K562 (cell line): ENCODE results near the gene TMOD3. TPM values are rescaled to one million over a fixed set of nuclear protein-coding genes. Genes with fewer than 3 reads are reported as not detected.

ENCODE experiments used
- ATAC-seq: fragments of 200-7000 bp; cut with Tn5 transposase; 3 replicates; pipeline ENCODE4 v1.9.1; 2020; ENCODE audit warnings: moderate library complexity
- BruUV-seq: library from RNA; stranded (reverse); fragments of 400-500 nt; replicated peaks from 2 replicates; lab custom pipeline; 2021; lab: Mats Ljungman, UMichigan
- CTCF ChIA-PET: fragments of 300-600 bp; formaldehyde crosslinking; extraction: SDS; loops from one replicate; lab custom pipeline; 2021; ENCODE audit warnings: low intra/inter-chr PET ratio; lab: Yijun Ruan, JAX
- POLR2A ChIA-PET: fragments of 300-600, 350-650 bp; sonication (Branson Sonifier 250); formaldehyde crosslinking; extraction: SDS; loops from one replicate; lab custom pipeline; 2021; ENCODE audit warnings: antibody characterized with exemption, inconsistent platforms; lab: Yijun Ruan, JAX
- DNase-seq, 4 experiments: peaks; one replicate each; pipeline versions ENCODE4 v3.0.0 to v3.0.0-alpha.2; 2011 to 2018; ENCODE audit warnings: low spot score in 3 of 4, mixed read lengths in 3 of 4; ENCODE audit errors: extremely low read depth in 1 of 4
- FAIRE-seq: peaks from 2 replicates; lab custom pipeline; 2011; peaks lifted over from hg19 to GRCh38; lab: Jason Lieb, UNC
- H2AFZ ChIP-seq: 2 replicates; pipeline ENCODE4 v1.6.0; 2011; ENCODE audit warnings: low read depth, low read length, control low read depth, inconsistent platforms
- H3K27ac ChIP-seq: fragments of 200-600 bp; 3 replicates; pipeline ENCODE4 v1.8.0; 2011; ENCODE audit warnings: low read depth, mild to moderate bottlenecking, control low read depth, inconsistent platforms, low read length, moderate library complexity, mixed read lengths; ENCODE audit errors: extremely low read depth
- H3K27me3 ChIP-seq, 2 experiments: fragments of 300-600 bp in 1 of 2; 2 replicates in 1 of 2; 3 replicates in 1 of 2; pipeline versions ENCODE4 v1.6.0 to v1.8.0; 2011; ENCODE audit warnings: inconsistent platforms in 2 of 2, low read length in 2 of 2, mild to moderate bottlenecking in 1 of 2, mixed read lengths in 1 of 2, moderate library complexity in 1 of 2; ENCODE audit not compliant: control insufficient read depth in 2 of 2, insufficient read depth in 2 of 2
- H3K36me3 ChIP-seq: fragments of 300-600 bp; 3 replicates; pipeline ENCODE4 v1.8.0; 2011; ENCODE audit warnings: mild to moderate bottlenecking, low read length, inconsistent platforms; ENCODE audit not compliant: control insufficient read depth, insufficient read depth
- H3K4me1 ChIP-seq, 2 experiments: fragments of 200-600 bp in 1 of 2; replicated peaks in 1 of 2; 2 replicates in 1 of 2; 3 replicates in 1 of 2; pipeline versions ENCODE4 v1.5.1 to v1.8.0; 2011; ENCODE audit warnings: inconsistent platforms in 2 of 2, low read length in 2 of 2, mild to moderate bottlenecking in 1 of 2, mixed read lengths in 1 of 2, moderate library complexity in 1 of 2; ENCODE audit not compliant: control insufficient read depth in 2 of 2, insufficient read depth in 2 of 2
- H3K4me2 ChIP-seq: 2 replicates; pipeline ENCODE4 v1.6.1; 2011; ENCODE audit warnings: low read length, control low read depth, inconsistent platforms, mixed read lengths; ENCODE audit not compliant: insufficient read depth
- H3K4me3 ChIP-seq: fragments of 200-600 bp; sonication (generic), shearing (Covaris generic); 2 replicates; pipeline ENCODE4 v1.5.1; 2016; ENCODE audit warnings: control low read depth, inconsistent platforms
- H3K79me2 ChIP-seq: fragments of 200-600 bp; 3 replicates; pipeline ENCODE4 v1.8.0; 2011; ENCODE audit warnings: low read length, inconsistent platforms; ENCODE audit not compliant: control insufficient read depth, insufficient read depth
- H3K9ac ChIP-seq, 2 experiments: 2 replicates each; pipeline versions ENCODE4 v1.6.0 to v1.6.1; 2011; ENCODE audit warnings: low read depth in 2 of 2, low read length in 2 of 2, control low read depth in 1 of 2, inconsistent platforms in 1 of 2, mild to moderate bottlenecking in 1 of 2, mixed read lengths in 1 of 2; ENCODE audit not compliant: insufficient read depth in 1 of 2
- H3K9me1 ChIP-seq: one replicate; pipeline ENCODE4 v1.6.0; 2011; ENCODE audit warnings: inconsistent platforms, mild to moderate bottlenecking, low read length, moderate library complexity; ENCODE audit not compliant: control insufficient read depth, insufficient read depth
- H3K9me3 ChIP-seq: replicated peaks from 2 replicates; pipeline ENCODE4 v1.5.1; 2011; ENCODE audit warnings: low read depth, low read length, inconsistent platforms; ENCODE audit not compliant: control insufficient read depth, insufficient read depth
- H4K20me1 ChIP-seq: replicated peaks from 2 replicates; pipeline ENCODE4 v1.6.1; 2011; ENCODE audit warnings: low read length, inconsistent platforms, mixed read lengths; ENCODE audit not compliant: control insufficient read depth, insufficient read depth
- DEAF1 ChIP-seq: fragments of 450-650 bp; formaldehyde crosslinking; IDR thresholded peaks from 2 replicates; pipeline ENCODE4 v1.4.0; 2020; ENCODE audit warnings: mild to moderate bottlenecking, moderate library complexity
- E2F3 ChIP-seq: fragments of 250-450 bp; sonication (Bioruptor Pico); IDR thresholded peaks from 2 replicates; pipeline ENCODE4 v1.4.0; 2020; ENCODE audit warnings: mild to moderate bottlenecking
- FOXK2 ChIP-seq, 2 experiments: fragments of 450-650 bp; IDR thresholded peaks in 1 of 2; conservative IDR thresholded peaks in 1 of 2; 2 replicates each; pipeline ENCODE4 v1.6.1; 2016; ENCODE audit warnings: low read depth in 2 of 2, mild to moderate bottlenecking in 1 of 2
- FOXP1 ChIP-seq: sonication (generic); formaldehyde crosslinking; IDR thresholded peaks from 2 replicates; pipeline ENCODE4 v1.8.0; 2022; ENCODE audit warnings: mild to moderate bottlenecking, missing genetic modification reagents
- HDAC6 ChIP-seq: IDR thresholded peaks from 2 replicates; pipeline ENCODE4 v1.6.1; 2012; ENCODE audit warnings: low read depth, mild to moderate bottlenecking, control low read depth, inconsistent platforms, low read length, moderate library complexity
- IRF9 ChIP-seq: fragments of 450-650 bp; IDR thresholded peaks from 2 replicates; pipeline ENCODE4 v1.6.1; 2016; ENCODE audit warnings: missing biosample characterization, missing genetic modification characterization
- JUN ChIP-seq, 2 experiments: sonication (generic) in 1 of 2; formaldehyde crosslinking in 1 of 2; IDR thresholded peaks; 2 replicates each; pipeline versions ENCODE4 v1.6.1 to v1.8.0; 2012 to 2022; ENCODE audit warnings: borderline replicate concordance in 2 of 2, mild to moderate bottlenecking in 2 of 2, improper control_type of control experiment in 1 of 2, low read depth in 1 of 2, low read length in 1 of 2, missing genetic modification reagents in 1 of 2
- KDM1A ChIP-seq, 2 experiments: fragments of 450-650 bp; IDR thresholded peaks; 2 replicates each; pipeline ENCODE4 v1.6.1; 2016; ENCODE audit warnings: mild to moderate bottlenecking in 2 of 2
- PHF21A ChIP-seq: fragments of 450-650 bp; IDR thresholded peaks from 2 replicates; pipeline ENCODE4 v1.6.1; 2017; ENCODE audit warnings: low read depth, borderline replicate concordance
- SIN3A ChIP-seq, 2 experiments: fragments of 150-350 bp in 1 of 2; IDR thresholded peaks; 2 replicates each; pipeline ENCODE4 v1.6.1; 2011 to 2016; ENCODE audit warnings: borderline replicate concordance in 2 of 2, low read depth in 2 of 2, low read length in 2 of 2, mild to moderate bottlenecking in 2 of 2, moderate library complexity in 2 of 2; ENCODE audit not compliant: control insufficient read depth in 1 of 2
- THRA ChIP-seq: fragments of 450-650 bp; IDR thresholded peaks from 2 replicates; pipeline ENCODE4 v1.6.1; 2017; ENCODE audit warnings: mild to moderate bottlenecking, moderate library complexity
- ZFP36 ChIP-seq: fragments of 150-350 bp; IDR thresholded peaks from 2 replicates; pipeline ENCODE4 v1.6.1; 2018; ENCODE audit warnings: low read length, low read depth; ENCODE audit not compliant: partially characterized antibody
- ZNF778 ChIP-seq: fragments of 450-650 bp; formaldehyde crosslinking; IDR thresholded peaks from 2 replicates; pipeline ENCODE4 v1.4.0; 2020; ENCODE audit warnings: mild to moderate bottlenecking, moderate library complexity
- WGBS: fragments of 100-300 bp; shearing (Covaris generic); methylation state at CpG from one replicate; pipeline ENCODE4 v1.1.6; 2016; ENCODE audit warnings: low coverage, mixed read lengths; ENCODE audit not compliant: insufficient coverage; ENCODE audit errors: missing lambda C conversion rate; 5-methylcytosine and 5-hydroxymethylcytosine counted together
- in situ Hi-C: fragments of 300-500 bp; cut with MboI; formaldehyde crosslinking; loops from 4 replicates; pipeline ENCODE4 v1.15.0; 2018; ENCODE audit warnings: inconsistent platforms, mixed read lengths
- intact Hi-C: fragments of 100-400 bp; cut with micrococcal nuclease; formaldehyde crosslinking; loops from 2 replicates; pipeline ENCODE4 v1.14.2; 2022
- polyA plus RNA-seq, 8 experiments: library from polyadenylated mRNA; depleted of rRNA in 4 of 8; stranded (reverse) in 5 of 8; unstranded in 3 of 8; fragments of >200 nt; fragmentation: Nextera tagmentation in 2 of 8; fragmentation: Illumina TruSeq in 1 of 8; extraction: Ambion mirVana in 2 of 8; extraction: Trizol in 1 of 8; gene quantifications; 2 replicates each; pipeline versions ENCODE4 v1.2.1 to v1.2.3, GENCODE V29; 2011 to 2014; ENCODE audit warnings: inconsistent platforms in 1 of 8, missing spikeins in 1 of 8
- total RNA-seq, 7 experiments: library from RNA; depleted of rRNA in 6 of 7; stranded (reverse); fragments of >200 nt in 6 of 7; fragmentation: Illumina TruSeq in 2 of 7; extraction: Trizol in 2 of 7; gene quantifications; 2 replicates each; pipeline versions ENCODE4 v1.2.1 to v1.2.3, GENCODE V29; 2011 to 2021; ENCODE audit warnings: low replicate concordance in 1 of 7
- TF ChIP-seq, protein P1 (sequence below): fragments of 450-650 bp; formaldehyde crosslinking; IDR thresholded peaks from 2 replicates; pipeline ENCODE4 v1.4.0; 2022; ENCODE audit warnings: missing genetic modification characterization
- TF ChIP-seq, protein P2 (sequence below), 2 experiments: fragments of 450-650 bp; IDR thresholded peaks; 2 replicates each; pipeline ENCODE4 v1.6.1; 2016

The TMOD3 gene
- total and polyA plus RNA-seq, 9 of the 15 experiments (the other 6 are each of a cell fraction or from before 2014, with no cell fraction given): 6.8 to 45.0 (median 30.9) TPM

DNA sequence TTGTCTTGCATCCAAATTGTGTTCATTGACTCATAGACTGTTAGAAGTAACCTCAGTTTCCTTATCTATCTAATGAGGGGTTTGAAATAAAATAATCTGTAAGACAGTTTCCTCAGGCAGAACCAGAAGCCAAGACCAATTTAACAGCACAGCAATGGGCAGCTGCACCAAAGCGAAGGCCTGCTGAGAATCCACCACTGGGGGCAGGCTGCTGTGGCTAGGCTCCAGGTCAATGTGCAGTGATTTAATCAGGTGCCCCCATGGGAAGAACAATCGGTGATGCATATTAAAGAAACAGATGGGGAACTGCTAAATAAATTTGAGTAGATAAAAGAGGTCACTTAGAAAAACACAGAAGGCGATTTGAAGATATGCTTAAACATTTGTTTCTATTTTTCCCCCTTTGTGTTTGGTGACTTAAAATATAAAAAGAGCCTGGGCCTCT, 28.0 kb upstream of the TMOD3 start:
- no peaks in the 10 kb centered on the region for H3K36me3 ChIP-seq
- H4K20me1 ChIP-seq: no peaks in the 10 kb centered on the region
- H3K9me1 ChIP-seq: no peaks in the 10 kb centered on the region
- H3K4me1 ChIP-seq: peaks cover 0 to 4% of the 10 kb centered on the region in 2 experiments; a peak in 3 of 5 replicates
- ChIA-PET CTCF (no interaction called here), POLR2A (no interaction called here)
- intact Hi-C loops: no loop called here
- no peaks in the 10 kb centered on the region for H3K9me3 ChIP-seq
- no peaks in the 10 kb centered on the region for H3K27me3 ChIP-seq
- no peak overlapping the region for H2AFZ ChIP-seq
- no peaks in the 10 kb centered on the region for H3K79me2 ChIP-seq
- BruUV-seq: no TSS peak
- H3K9ac ChIP-seq: no peak overlapping the region
- in situ Hi-C loops: no loop called here
- DNase-seq (peak in 3 of 4 experiments; percentile 23 to 52 (median 34)), FAIRE-seq (peak; percentile 11), ATAC-seq (peak; percentile 77)
- no peak overlapping the region for H3K4me3 ChIP-seq
- no peak overlapping the region for H3K4me2 ChIP-seq
- no peak overlapping the region for H3K27ac ChIP-seq
- WGBS: 18% methylated on average over 3 of the region's 3 CpGs
- peak; percentile 95 for TF ChIP-seq PHF21A
- TF ChIP-seq, protein P1, sequence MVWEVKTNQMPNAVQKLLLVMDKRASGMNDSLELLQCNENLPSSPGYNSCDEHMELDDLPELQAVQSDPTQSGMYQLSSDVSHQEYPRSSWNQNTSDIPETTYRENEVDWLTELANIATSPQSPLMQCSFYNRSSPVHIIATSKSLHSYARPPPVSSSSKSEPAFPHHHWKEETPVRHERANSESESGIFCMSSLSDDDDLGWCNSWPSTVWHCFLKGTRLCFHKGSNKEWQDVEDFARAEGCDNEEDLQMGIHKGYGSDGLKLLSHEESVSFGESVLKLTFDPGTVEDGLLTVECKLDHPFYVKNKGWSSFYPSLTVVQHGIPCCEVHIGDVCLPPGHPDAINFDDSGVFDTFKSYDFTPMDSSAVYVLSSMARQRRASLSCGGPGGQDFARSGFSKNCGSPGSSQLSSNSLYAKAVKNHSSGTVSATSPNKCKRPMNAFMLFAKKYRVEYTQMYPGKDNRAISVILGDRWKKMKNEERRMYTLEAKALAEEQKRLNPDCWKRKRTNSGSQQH (CRISPR knock-in tag): no peak
- TF ChIP-seq THRA: no peak
- TF ChIP-seq SIN3A (IDR thresholded peaks at IDR 0.05; ENCODE audit: borderline replicate concordance in 2 of 2, control insufficient read depth in 1 of 2, low read depth in 2 of 2, low read length in 2 of 2): no peak
- no peak for TF ChIP-seq DEAF1 (CRISPR knock-in tag)
- no peak for TF ChIP-seq FOXP1 (CRISPR knock-in tag)
- TF ChIP-seq, protein P2, sequence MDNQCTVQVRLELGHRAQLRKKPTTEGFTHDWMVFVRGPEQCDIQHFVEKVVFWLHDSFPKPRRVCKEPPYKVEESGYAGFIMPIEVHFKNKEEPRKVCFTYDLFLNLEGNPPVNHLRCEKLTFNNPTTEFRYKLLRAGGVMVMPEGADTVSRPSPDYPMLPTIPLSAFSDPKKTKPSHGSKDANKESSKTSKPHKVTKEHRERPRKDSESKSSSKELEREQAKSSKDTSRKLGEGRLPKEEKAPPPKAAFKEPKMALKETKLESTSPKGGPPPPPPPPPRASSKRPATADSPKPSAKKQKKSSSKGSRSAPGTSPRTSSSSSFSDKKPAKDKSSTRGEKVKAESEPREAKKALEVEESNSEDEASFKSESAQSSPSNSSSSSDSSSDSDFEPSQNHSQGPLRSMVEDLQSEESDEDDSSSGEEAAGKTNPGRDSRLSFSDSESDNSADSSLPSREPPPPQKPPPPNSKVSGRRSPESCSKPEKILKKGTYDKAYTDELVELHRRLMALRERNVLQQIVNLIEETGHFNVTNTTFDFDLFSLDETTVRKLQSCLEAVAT (IDR thresholded peaks at IDR 0.05): no peak
- no peak for TF ChIP-seq ZFP36
- TF ChIP-seq JUN (IDR thresholded peaks at IDR 0.05; ENCODE audit: borderline replicate concordance, low read depth, low read length): no peak
- TF ChIP-seq JUN (CRISPR knock-in tag; IDR thresholded peaks at IDR 0.05; ENCODE audit: borderline replicate concordance): no peak
- TF ChIP-seq E2F3 (CRISPR knock-in tag): no peak
- TF ChIP-seq HDAC6: no peak
- TF ChIP-seq ZNF778 (CRISPR knock-in tag): no peak
- peak; percentile 78 to 79 for TF ChIP-seq KDM1A (IDR thresholded peaks at IDR 0.05)
- TF ChIP-seq FOXK2 (conservative IDR thresholded peaks at IDR 0.05 in 1 of 2, IDR thresholded peaks at IDR 0.05 in 1 of 2; ENCODE audit: low read depth in 2 of 2): no peak
- no peak for TF ChIP-seq IRF9 (tag)
